CD4-positive, alpha-beta T cell treated with Interleukin-15 for 4 hours (primary cell): ENCODE data around the gene TEX10.
"Not testable (repeated sequence)": the region's sequence is repeated elsewhere in the genome, so short reads cannot be mapped to it uniquely, and the experiment has no call there.

Experiments
- DNase-seq: peaks from one replicate; pipeline ENCODE4 v3.0.0-alpha.2; 2020; ENCODE audit warnings: low spot score

The TEX10 gene

GRCh38 chr9:100352727-100353505, at the start of gene TEX10:
Gene TEX10 (minus strand): TSS chr9:100352942. CDS start chr9:100349363, 3,579 bp downstream.
- peak; percentile 87 for DNase-seq

- no peak for DNase-seq
These were observed 48.3 kb upstream of the TEX10 start for GRCh38 chr9:100401042-100401441.

GRCh38 chr9:100397529-100398266, 45.0 kb upstream of the TEX10 start:
- no peak for DNase-seq

GRCh38 chr9:100396769-100397168, 44.0 kb upstream of the TEX10 start:
- no peak for DNase-seq

GRCh38 chr9:100394816-100395215, 42.1 kb upstream of the TEX10 start:
- no peak for DNase-seq

- no peak for DNase-seq
These were observed 41.4 kb upstream of the TEX10 start for GRCh38 chr9:100394032-100394695.

- DNase-seq, result not testable (repeated sequence)
These were observed 40.2 kb upstream of the TEX10 start for GRCh38 chr9:100392989-100393388.

- DNase-seq, result no peak
These were observed 27.1 kb upstream of the TEX10 start for GRCh38 chr9:100379862-100380261.

- DNase-seq, result no peak
These were observed 24.3 kb upstream of the TEX10 start for GRCh38 chr9:100377015-100377414.

- no peak for DNase-seq
These were observed 22.9 kb upstream of the TEX10 start for GRCh38 chr9:100375658-100376057.

GRCh38 chr9:100372648-100373047, 19.9 kb upstream of the TEX10 start:
- DNase-seq, result no peak

GRCh38 chr9:100370064-100370723, 17.5 kb upstream of the TEX10 start:
- no peak for DNase-seq

- no peak for DNase-seq
These were observed 15.9 kb upstream of the TEX10 start for GRCh38 chr9:100368672-100369071.

- no peak for DNase-seq
These were observed 13.4 kb upstream of the TEX10 start for GRCh38 chr9:100366121-100366520.

GRCh38 chr9:100364013-100364412, 11.3 kb upstream of the TEX10 start:
- DNase-seq, result no peak

- DNase-seq, result no peak
These were observed 6.3 kb upstream of the TEX10 start for GRCh38 chr9:100359057-100359456.

- no peak for DNase-seq
These were observed 4.8 kb upstream of the TEX10 start for GRCh38 chr9:100357501-100357900.

- no peak for DNase-seq
These were observed 2.8 kb upstream of the TEX10 start for GRCh38 chr9:100355561-100355960.

- DNase-seq, result no peak
These were observed 1.5 kb upstream of the TEX10 start for GRCh38 chr9:100354121-100354800.

GRCh38 chr9:100352201-100352726, 478 bp downstream of the TEX10 start:
- no peak for DNase-seq

GRCh38 chr9:100351508-100351907, 1.2 kb downstream of the TEX10 start:
- DNase-seq, result no peak
